TTC549 (cell line): Measurements from ENCODE around the gene GRIFIN.
"Not testable (repeated sequence)": the region's sequence is repeated elsewhere in the genome, so short reads cannot be mapped to it uniquely, and the experiment has no call there.

Experiments
- FAIRE-seq: peaks from 2 replicates; lab custom pipeline; 2012; peaks lifted over from hg19 to GRCh38; lab: Jason Lieb, UNC

GRIFIN gene

GRCh38 chr7:2477447-2478398 is 1.5 kb upstream of the GRIFIN start:
- FAIRE-seq = no peak

DNA sequence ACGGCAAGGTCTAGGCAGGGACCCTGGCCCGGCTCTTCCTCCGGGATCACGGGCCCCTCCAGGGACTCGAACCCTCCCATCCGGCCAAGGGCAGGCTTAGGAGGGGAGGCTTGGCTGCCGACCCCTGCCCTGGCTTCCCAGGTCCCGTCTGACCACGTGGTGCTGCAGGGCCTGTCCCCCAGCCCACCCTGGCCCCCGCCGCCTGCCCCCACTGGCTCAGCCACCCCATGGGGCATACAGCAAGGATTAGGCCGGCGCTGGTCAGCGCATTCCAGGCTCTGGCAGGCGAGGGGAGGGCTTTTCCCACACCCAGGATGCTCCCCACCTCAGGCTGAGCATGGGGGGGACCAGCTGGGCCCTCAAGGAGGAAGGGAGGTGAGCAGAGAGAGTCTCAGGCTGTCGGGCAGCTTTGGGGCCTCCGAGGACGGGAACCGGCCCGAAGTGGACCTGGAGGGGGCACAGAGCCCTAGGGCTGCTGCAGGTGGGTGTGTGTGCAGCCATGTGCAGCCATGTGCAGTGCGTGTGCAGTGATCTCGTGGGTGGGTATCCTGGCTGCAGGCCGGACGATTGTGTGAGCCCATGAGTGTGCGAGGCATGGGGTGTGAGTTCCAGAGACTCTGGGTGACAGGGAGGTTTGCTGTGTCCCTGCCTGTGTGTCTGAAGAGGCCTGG is 713 bp upstream of the GRIFIN start:
- FAIRE-seq = no peak

DNA sequence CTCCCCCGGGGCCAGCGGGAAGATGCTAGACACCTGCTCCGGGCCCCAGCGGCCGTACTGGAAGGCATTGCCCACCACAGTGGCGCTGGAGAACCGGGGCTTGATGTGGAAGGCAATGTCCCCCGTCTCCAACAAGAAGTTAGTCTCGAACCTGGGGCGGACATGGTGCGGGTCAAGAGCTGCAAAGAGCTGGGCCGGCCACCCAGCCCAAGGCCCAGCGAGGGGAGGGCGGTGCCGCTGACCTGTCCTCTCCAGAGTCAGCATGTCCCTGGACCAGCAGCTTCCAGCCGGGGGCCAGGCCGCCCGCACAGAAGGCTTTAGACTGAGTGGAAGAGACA is 551 bp downstream of the GRIFIN start:
- FAIRE-seq = no peak

DNA sequence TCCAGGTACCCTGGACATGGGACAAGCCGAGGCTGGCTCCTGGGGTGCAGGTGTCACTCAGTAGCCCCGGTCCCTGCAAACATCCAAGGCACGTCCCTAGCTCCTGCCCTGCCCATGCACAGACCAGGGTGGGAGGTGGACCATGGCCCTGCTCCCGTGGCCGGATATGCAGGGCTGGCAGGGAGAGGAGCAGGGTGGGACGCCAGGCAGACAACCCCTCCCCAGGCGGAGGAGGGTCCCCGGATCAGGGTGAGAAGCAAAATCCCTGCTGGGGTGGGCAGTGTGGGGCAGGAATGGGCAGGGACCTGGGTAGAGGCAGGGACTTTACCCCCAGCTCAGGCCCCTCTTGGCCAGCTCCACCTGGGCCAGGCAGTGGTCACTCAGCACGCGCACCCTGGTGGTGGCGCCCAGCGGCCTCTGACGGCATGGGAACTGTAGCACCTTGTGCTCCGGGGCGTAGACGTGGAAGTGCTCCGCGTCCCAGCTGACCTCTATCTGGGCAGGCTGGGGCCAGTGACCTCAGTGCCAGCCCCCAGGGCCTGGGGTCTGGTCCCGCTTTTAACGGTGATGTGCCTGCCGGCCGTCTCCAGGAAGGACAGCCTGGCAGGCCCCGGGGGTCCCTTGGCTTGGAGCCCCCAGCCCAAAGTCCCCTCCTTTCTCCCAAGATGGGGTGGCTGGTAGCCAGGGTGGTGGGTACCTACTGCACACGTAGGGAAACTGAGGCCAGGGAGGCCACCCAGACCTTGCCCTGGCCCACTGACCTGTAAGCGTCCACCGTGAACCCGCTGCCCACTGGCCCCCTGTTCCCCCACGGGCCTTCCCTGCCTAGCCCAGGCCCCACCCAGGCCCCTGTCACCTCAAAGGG is 1.2 kb downstream of the GRIFIN start:
- FAIRE-seq = no peak

DNA sequence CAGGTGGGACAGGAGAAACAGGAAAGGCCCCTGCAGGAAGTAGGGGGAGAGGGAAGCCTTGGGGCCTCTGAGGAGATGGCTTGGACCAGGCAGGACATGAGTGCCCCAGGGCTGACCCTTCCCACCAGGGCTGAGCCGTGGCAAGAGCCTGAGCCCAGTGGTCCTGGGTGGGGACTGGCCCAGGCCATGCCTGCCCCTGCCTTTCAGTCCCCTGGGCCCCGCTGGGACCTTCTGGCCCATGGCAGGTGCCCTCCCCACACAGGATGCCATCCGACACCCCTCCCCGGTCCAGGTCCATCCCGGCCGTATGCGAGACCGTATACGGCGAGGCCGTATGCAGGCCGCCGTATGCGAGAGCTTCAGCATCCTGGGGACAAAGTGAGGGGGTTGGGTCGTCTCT is 2.0 kb downstream of the GRIFIN start:
- FAIRE-seq = no peak

DNA sequence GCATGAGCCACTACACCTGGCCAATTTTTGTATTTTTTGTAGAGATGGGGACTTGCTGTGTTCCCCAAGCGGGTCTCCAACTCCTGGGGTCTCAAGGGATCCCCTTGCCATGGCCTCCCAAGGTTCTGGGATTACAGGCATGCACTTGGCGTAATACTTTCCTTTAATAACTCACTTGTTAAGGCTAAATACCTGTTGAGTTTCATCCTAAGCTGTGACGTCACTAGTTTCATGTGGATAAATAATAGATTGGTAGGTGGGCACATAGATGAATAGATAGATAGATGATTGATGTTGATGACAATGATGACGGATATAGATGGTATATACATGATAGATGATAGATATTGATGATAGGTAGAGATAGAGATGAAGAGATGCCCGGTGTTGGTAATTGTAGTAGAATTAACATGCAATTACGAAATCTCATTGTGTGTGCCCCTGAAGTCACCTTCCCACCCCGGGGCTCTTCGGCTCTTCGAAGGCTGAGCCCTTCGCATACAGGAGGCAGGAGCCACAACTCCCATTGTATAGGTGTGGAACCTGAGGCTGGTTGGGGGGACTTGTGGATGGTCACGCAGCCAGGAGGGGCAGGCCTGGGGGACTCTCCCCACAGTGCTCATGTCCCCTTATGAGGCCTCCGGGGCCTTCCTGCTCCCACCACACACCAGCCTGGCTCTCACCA is 2.6 kb downstream of the GRIFIN start:
- no peak for FAIRE-seq

GRCh38 chr7:2472739-2473138 is 3.5 kb downstream of the GRIFIN start:
- FAIRE-seq = no peak

DNA sequence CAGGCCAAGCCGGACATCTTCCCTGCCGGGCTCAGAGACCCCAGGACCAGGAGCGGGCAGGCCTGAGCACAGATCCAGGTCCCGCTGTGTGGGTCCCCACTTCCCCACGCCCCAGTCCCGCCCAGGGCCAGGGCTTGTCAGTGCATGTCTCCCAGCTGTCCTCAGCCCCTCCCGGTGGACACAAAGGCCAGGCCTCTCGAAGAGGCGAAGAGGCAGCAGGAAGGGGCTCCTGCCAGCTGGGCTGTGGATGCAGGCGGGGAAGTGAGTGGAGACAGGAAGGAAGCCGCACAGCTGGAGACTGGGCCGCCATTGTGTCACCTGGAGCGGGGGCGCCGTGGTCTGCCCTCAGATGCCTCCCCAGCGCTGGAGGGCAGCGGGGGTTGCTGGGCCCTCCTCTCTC is 4.8 kb downstream of the GRIFIN start:
- FAIRE-seq = no peak

- FAIRE-seq = no peak
These were observed 5.2 kb downstream of the GRIFIN start for GRCh38 chr7:2471022-2471329.

- no peak for FAIRE-seq
These were observed 5.8 kb downstream of the GRIFIN start for GRCh38 chr7:2470204-2471021.

- not testable (repeated sequence) for FAIRE-seq
These were observed 6.6 kb downstream of the GRIFIN start for GRCh38 chr7:2469460-2470203.

GRCh38 chr7:2468227-2468626 is 8.0 kb downstream of the GRIFIN start:
- no peak for FAIRE-seq

DNA sequence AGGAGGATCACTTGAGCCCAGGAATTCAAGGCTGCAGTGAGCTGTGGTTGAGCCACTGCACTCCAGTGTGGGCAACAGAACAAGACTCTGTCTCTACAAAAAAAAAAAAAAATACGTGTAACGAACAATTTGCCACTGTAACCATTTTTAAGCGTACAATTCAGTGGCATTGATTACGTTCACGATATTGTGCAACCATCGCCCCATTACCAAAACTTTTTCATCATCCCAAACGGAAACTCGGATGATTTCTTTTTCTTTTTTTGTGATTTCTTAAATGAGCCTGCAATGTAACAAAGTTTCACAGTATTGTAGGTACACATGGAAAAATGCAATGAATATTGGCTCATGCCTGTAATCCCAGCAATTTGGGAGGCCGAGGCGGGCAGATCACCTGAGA is 9.5 kb downstream of the GRIFIN start:
- FAIRE-seq = no peak

DNA sequence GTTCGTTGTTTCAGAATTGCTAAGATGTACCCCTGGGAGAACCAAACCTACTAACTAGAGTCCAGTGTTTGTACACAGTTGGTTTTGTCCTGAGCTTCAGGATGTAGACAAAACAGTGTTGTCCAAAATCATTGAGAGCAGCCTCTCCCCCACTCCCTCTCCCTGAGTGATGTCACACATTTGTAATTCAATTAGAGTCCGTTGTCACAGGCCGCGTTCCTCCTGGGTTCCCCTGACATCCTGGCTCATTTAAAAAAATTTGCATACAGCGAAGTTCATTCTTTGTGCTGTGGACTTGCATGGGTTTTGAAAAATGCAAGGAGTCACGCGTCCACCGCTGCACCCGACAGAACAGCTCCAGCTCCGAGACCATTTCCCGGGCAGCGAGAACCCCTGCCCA is 10.3 kb downstream of the GRIFIN start:
- FAIRE-seq = no peak

DNA sequence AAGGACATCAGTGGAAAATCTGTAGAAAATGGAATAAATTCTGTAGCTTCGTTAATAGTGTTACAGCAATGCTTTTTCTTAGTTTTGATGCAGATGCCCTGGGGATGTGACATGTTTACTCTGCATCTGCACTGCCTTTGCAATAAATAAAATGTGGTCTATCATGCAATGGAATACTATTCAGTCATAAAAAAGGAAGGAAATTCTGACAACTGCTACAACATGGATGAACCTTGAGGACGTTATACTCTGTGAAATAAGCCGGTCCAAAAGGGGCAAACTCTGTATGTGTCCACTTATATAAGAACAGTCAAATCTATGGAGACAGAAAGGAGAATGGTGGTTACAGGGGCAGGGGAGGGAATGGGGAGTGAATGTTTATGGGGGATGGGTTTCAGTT is 13.5 kb downstream of the GRIFIN start:
- FAIRE-seq = no peak

- FAIRE-seq = no peak
These were observed 14.8 kb downstream of the GRIFIN start for GRCh38 chr7:2461268-2462026.

DNA sequence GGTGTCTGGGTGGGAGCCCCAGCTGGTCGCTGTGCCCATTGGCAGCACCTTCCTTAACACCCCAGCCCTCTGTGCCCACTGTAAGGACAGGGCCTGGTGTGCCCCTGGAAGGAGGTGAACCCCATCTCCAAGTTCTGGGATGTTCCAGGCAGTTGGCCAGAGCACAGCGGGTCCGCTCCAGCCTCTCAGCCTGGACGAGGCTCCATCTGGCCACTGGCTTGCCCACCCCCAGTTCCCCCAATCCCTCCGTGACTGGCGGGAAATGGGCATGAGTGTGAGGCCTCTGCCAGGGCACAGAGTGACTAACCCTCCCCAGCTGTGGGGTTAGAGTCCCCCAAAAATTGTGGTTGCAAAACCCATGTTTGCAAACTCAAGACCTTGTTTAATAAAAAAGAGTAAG is 15.6 kb downstream of the GRIFIN start:
- FAIRE-seq = no peak

GRCh38 chr7:2460188-2460587 is 16.0 kb downstream of the GRIFIN start:
- FAIRE-seq = no peak

DNA sequence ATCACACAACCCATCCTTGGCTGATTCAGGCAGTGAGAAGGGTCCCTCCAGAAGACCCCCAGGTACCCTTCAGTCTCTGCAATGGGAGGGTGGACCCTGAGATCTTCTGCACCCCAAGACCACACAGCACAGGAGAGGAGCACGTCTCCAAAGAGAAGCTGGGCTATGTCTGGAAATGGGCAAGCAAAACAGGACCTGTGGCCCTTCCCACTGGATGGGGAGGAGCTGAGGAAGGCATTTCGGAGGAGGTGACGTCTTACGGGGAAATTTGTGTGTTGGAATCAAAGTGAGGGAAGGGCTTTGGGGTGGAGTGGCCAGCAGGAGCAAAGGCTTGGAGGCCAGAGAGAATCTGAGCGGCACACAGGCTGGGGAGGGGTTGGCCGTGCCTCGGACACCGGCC is 16.5 kb downstream of the GRIFIN start:
- no peak for FAIRE-seq

GRCh38 chr7:2453849-2454248 is 22.3 kb downstream of the GRIFIN start:
- FAIRE-seq = not testable (repeated sequence)
